ENCODE data around the gene ESRRB.
"Not testable (repeated sequence)": the region's sequence is repeated elsewhere in the genome, so short reads cannot be mapped to it uniquely, and the experiment has no call there.

ESRRB gene

DNA sequence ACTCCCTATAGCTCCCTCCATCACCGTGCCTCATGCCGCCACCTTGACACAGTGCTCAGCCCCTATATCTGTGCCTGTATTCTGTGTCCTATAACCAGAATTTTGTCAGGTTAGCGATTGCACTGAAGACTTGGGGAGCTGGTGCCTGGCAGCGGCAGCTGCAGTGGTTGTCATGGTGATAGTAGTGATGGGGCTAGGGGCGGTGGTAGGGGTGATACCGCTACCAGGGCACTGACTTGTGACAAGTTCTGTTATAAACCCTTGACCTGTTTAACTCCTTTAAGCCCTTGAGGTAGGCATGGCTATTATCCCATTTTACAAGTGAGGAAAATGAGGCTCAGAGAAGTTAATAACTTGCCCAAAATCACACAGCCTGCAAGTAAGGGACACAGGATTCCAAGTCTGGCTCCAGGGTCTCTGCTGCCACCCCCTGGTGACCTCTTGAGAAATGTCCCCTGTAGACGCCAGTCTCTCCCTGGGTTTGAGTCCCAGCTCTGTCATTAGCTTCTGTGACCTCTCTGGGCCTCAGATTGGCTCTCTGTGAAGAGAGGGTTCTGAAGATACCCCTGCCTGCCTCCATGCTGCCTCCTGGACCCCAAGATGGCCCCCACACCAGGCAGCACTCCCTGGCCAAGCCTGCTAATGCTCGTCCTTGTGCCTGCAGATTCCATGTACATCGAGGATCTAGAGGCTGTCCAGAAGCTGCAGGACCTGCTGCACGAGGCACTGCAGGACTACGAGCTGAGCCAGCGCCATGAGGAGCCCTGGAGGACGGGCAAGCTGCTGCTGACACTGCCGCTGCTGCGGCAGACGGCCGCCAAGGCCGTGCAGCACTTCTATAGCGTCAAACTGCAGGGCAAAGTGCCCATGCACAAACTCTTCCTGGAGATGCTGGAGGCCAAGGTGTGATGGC is 121.9 kb downstream of the ESRRB start:
- DNase-seq (ENCODE audit: low spot score): no peak

- no peak for DNase-seq (ENCODE audit: low spot score)
These were observed 122.6 kb downstream of the ESRRB start for GRCh38 chr14:76498463-76498935.

DNA sequence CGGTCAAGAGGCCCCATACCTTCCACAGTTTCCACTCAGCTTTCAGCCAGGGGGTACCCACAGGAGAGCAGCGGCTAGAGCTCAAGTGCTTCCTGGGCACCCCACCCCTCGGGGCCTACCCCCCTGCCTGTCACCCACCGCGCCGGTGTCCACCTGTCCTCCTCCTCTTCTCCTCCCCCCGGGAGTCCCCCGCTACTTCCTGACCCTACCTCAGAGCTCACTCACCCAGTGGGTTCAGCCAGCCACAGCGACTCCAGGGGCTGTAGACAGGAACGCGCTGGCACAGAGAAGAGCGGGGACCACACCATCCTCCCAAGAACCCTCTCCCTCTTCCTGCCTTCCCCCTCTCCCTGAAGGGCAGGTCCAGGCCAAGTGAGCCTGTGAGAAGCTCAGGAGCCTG is 123.0 kb downstream of the ESRRB start:
- DNase-seq (ENCODE audit: low spot score): no peak

DNA sequence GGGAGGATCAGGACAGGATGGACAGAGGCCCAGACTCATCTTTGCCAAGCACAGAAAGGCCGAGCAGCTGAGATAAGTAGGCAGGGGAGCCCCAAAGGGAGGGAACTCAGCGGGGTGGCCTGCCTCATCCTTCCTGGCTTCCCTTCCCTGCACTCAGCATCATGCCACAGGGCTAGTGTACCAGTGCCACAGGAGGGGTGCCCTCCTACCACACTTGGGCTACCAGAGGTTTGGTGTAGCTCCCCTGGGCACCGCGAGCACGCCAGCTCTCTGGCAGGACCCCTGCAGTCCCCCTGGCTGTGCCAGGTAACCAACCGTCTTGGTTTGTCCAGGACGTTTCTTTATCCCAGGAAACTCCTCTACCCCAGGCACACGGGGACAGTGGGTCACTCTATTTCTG is 123.5 kb downstream of the ESRRB start:
- no peak for DNase-seq (ENCODE audit: low spot score)

- DNase-seq (ENCODE audit: low spot score): no peak
These were observed 124.1 kb downstream of the ESRRB start for GRCh38 chr14:76500011-76500410.

GRCh38 chr14:76500480-76500879 is 124.5 kb downstream of the ESRRB start:
- no peak for DNase-seq (ENCODE audit: low spot score)

DNA sequence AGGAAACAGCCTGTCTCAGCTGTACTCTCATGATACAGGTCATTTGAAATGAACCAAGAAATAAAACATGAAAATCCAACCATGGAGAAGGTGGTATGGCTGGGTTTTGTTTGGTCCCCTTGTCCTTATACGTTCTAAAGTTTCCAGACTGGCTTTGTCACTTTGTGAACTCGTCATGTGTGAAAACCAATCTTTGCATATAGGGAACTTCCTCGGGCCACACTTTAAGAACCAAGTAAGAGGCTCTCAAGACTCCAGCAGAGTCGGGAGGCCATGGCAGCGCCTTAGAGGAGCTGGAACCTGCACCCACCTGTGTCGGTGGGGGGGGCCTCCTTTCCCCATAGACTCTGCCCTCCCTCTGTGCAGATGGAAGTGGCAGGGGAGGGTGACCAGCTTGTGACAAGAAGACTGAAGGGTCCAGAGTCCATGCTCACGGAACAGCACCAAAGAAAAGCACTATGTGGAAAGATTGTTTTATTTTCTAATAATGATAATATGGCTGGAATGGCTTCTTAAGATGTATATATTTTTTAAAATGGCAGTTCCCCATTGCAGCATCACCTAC is 125.3 kb downstream of the ESRRB start:
- DNase-seq (ENCODE audit: low spot score): no peak

- no peak for DNase-seq (ENCODE audit: low spot score)
These were observed 126.3 kb downstream of the ESRRB start for GRCh38 chr14:76502219-76502618.

GRCh38 chr14:76502638-76503037 is 126.7 kb downstream of the ESRRB start:
- no peak for DNase-seq (ENCODE audit: low spot score)

GRCh38 chr14:76509311-76509710 is 133.4 kb downstream of the ESRRB start:
- no peak for DNase-seq (ENCODE audit: low spot score)

GRCh38 chr14:76510181-76510580 is 134.2 kb downstream of the ESRRB start:
- DNase-seq (ENCODE audit: low spot score): no peak

- no peak for DNase-seq (ENCODE audit: low spot score)
These were observed 138.5 kb downstream of the ESRRB start for GRCh38 chr14:76514213-76514998.

GRCh38 chr14:76516884-76517283 is 140.9 kb downstream of the ESRRB start:
- DNase-seq (ENCODE audit: low spot score): no peak

GRCh38 chr14:76518366-76518765 is 142.4 kb downstream of the ESRRB start:
- DNase-seq (ENCODE audit: low spot score): no peak

DNA sequence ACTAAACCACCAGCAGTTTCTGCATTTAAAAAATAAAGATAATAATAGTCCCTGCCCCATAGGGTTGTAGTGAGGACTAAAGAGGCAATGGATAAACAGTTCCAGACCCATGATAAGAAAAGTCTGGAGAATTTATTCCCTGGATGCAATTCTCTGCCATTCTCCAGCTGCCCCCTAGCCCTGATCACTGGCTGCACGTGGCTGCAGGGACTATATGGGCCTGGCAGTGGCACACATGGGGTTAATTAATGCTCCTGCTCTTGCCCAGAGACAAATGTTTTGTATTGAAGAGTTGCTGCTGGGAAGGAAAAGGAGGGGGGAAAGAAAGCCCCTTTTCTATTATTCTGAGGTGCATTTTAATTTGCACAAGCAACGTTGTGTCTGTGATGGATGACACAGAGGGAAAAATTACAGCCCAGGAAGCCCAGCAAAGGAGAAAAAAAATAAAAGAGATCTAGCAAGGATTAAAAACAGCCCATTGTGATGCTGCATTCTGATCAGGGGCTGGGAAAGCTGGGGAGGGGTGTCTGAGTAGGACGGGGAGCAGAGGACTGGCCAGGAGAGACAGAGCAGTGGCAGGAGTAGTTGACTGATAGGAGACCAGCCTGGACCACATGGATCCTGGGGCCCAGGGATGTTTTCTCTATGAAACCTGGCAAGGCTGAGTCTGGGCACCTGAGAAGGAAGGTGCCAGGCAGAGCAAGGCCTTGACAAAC is 149.3 kb downstream of the ESRRB start:
- no peak for DNase-seq (ENCODE audit: low spot score)

DNA sequence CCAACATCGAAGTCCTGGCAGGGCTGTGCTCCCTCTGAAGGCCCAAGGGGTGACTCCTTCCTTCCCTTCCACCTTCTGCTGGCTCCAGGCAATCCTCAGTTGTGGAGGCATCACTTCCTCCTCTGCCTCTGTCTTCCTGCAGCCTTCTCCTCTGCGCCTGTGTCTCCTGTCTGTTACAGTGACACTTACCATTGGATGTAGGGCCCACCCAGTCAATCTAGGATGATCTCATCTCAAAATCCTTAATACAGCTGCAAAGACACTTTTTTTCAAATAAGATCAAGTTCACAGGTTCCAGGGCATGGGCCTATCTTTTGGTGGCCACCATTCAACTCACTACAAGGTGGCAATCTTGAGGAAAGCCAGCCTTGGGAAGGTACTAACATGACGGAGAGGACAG is 155.1 kb downstream of the ESRRB start:
- no peak for DNase-seq (ENCODE audit: low spot score)

GRCh38 chr14:76531821-76532318 is 155.9 kb downstream of the ESRRB start:
- DNase-seq (ENCODE audit: low spot score): no peak

GRCh38 chr14:76536636-76537035 is 160.7 kb downstream of the ESRRB start:
- DNase-seq (ENCODE audit: low spot score): not testable (repeated sequence)

DNA sequence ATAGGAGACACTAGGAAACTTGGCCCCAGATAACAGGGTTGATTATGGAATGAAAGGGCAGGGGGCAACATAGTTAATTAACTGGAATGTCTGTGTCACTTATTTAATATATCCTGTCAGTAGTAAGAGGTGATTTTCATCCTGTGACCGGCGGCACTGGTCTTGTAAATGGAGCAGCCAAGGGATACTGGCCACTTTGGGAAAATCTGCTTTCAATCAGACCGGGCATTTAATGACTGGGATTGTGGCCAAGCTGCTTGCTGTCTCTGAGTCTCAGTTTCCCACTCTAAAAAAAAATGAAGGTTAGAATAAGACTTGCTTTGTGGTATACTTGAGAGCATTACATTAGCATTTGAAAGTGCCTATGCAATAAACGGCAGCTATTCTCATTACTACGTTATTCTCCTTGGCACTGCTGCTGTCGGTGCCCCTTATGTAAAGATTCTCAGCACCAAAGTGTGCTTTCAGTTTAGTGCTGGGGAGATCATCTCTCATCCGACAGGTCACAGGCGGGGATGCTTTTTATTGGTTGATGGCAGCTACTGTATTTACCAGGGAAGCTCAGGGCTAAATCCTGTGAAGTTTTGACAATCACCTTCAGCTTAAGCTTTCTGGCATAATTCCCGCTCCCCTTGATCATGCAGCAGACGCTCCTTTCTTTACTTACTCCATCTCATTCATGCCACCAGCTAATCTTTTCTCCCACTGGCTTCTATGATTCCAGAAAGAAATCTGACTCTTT is 162.1 kb downstream of the ESRRB start:
- no peak for DNase-seq (ENCODE audit: low spot score)

DNA sequence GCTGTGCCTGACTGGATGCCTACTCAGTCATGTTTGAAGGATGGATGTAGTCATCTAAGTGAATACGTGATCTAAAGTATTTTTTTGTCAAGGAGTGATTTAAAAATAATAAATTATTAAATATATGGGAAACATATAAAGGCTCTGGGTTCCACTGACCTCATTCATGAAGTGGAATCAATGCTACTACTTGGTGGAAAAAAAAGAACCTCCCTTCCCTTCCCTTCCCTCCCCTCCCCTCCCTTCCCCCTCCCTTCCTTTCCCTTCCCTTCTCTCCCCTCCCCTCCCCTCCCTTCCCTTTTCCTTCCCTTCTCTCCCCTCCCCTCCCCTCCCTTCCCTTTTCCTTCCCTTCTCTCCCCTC is 162.7 kb downstream of the ESRRB start:
- no peak for DNase-seq (ENCODE audit: low spot score)

DNA sequence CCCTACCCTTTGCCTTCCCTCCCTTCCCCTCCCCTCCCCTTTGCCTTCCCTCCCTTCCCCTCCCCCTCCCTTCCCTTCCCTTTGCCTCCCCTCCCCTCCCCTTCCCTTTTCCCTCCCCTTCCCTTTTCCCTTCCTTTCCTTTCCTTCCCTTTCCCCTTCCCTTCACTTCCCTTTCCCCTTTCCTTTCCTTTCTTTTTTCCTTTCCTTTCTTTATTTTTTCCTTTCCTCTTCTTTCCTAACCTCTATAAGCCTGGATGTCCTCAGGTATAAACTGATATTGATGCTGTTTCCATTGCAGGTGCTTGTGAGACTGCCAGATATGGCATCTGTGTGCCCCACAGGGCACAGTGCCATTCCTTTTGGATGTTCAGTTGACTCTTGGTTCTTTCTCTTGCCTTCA is 163.2 kb downstream of the ESRRB start:
- DNase-seq (ENCODE audit: low spot score): no peak

Measured in ecto neural progenitor cell (in vitro differentiated cells).